ENCODE results near the gene NPHP4.

- TF ChIP-seq ZBTB43 (CRISPR knock-in tag; IDR thresholded peaks at IDR 0.05) (no peak), ZNF396 (CRISPR knock-in tag; IDR thresholded peaks at IDR 0.05; ENCODE audit: borderline replicate concordance) (no peak), FOXP4 (CRISPR knock-in tag; IDR thresholded peaks at IDR 0.05) (no peak), JUN (CRISPR knock-in tag; IDR thresholded peaks at IDR 0.05) (no peak), CTCF (IDR thresholded peaks at IDR 0.05) (no peak), NR2C2 (CRISPR knock-in tag; IDR thresholded peaks at IDR 0.05) (no peak), SOX15 (CRISPR knock-in tag; IDR thresholded peaks at IDR 0.05) (no peak), TP53 (CRISPR knock-in tag; IDR thresholded peaks at IDR 0.05) (no peak)
- TF ChIP-seq, protein P1, sequence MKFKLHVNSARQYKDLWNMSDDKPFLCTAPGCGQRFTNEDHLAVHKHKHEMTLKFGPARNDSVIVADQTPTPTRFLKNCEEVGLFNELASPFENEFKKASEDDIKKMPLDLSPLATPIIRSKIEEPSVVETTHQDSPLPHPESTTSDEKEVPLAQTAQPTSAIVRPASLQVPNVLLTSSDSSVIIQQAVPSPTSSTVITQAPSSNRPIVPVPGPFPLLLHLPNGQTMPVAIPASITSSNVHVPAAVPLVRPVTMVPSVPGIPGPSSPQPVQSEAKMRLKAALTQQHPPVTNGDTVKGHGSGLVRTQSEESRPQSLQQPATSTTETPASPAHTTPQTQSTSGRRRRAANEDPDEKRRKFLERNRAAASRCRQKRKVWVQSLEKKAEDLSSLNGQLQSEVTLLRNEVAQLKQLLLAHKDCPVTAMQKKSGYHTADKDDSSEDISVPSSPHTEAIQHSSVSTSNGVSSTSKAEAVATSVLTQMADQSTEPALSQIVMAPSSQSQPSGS (CRISPR knock-in tag; IDR thresholded peaks at IDR 0.05; ENCODE audit: borderline replicate concordance, low read depth): no peak
- TF ChIP-seq, protein P2, sequence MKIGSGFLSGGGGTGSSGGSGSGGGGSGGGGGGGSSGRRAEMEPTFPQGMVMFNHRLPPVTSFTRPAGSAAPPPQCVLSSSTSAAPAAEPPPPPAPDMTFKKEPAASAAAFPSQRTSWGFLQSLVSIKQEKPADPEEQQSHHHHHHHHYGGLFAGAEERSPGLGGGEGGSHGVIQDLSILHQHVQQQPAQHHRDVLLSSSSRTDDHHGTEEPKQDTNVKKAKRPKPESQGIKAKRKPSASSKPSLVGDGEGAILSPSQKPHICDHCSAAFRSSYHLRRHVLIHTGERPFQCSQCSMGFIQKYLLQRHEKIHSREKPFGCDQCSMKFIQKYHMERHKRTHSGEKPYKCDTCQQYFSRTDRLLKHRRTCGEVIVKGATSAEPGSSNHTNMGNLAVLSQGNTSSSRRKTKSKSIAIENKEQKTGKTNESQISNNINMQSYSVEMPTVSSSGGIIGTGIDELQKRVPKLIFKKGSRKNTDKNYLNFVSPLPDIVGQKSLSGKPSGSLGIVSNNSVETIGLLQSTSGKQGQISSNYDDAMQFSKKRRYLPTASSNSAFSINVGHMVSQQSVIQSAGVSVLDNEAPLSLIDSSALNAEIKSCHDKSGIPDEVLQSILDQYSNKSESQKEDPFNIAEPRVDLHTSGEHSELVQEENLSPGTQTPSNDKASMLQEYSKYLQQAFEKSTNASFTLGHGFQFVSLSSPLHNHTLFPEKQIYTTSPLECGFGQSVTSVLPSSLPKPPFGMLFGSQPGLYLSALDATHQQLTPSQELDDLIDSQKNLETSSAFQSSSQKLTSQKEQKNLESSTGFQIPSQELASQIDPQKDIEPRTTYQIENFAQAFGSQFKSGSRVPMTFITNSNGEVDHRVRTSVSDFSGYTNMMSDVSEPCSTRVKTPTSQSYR (CRISPR knock-in tag; IDR thresholded peaks at IDR 0.05): no peak
- TF ChIP-seq, protein P3, sequence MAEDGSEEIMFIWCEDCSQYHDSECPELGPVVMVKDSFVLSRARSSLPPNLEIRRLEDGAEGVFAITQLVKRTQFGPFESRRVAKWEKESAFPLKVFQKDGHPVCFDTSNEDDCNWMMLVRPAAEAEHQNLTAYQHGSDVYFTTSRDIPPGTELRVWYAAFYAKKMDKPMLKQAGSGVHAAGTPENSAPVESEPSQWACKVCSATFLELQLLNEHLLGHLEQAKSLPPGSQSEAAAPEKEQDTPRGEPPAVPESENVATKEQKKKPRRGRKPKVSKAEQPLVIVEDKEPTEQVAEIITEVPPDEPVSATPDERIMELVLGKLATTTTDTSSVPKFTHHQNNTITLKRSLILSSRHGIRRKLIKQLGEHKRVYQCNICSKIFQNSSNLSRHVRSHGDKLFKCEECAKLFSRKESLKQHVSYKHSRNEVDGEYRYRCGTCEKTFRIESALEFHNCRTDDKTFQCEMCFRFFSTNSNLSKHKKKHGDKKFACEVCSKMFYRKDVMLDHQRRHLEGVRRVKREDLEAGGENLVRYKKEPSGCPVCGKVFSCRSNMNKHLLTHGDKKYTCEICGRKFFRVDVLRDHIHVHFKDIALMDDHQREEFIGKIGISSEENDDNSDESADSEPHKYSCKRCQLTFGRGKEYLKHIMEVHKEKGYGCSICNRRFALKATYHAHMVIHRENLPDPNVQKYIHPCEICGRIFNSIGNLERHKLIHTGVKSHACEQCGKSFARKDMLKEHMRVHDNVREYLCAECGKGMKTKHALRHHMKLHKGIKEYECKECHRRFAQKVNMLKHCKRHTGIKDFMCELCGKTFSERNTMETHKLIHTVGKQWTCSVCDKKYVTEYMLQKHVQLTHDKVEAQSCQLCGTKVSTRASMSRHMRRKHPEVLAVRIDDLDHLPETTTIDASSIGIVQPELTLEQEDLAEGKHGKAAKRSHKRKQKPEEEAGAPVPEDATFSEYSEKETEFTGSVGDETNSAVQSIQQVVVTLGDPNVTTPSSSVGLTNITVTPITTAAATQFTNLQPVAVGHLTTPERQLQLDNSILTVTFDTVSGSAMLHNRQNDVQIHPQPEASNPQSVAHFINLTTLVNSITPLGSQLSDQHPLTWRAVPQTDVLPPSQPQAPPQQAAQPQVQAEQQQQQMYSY (CRISPR knock-in tag; IDR thresholded peaks at IDR 0.05): no peak
These were observed 6.1 kb upstream of the NPHP4 start for GRCh38 chr1:5998051-5998905.
